GM21515 (cell line): Measurements from ENCODE around the gene CDKAL1.

ENCODE experiments used
- ATAC-seq: cut with Tn5 transposase; IDR thresholded peaks from one replicate; pipeline ENCODE4 v1.9.1; 2021; ENCODE audit not compliant: unreplicated experiment

CDKAL1 gene

GRCh38 chr6:20670750-20671149, 136.5 kb downstream of the CDKAL1 start:
- ATAC-seq = no peak

DNA sequence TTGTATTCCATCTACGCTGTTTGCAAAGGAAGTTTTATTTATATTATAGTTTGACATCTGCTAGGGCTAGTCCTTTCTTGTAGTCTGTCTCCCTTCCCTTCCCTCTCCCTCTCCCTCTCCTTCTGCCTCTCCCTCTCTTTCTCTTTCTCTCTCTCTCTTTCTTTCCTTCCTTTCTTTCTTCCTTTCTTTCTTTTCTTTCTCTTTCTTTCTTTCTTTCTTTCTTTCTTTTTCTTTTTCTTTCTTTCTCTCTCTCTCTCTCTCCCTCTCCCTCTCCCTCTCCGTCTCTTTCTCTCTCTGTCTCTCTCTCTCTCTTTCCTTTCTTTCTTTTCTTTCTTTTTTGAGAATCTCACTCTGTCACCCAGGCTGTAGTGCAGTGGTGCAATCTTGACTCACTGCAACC, 137.8 kb downstream of the CDKAL1 start:
- ATAC-seq = no peak

- ATAC-seq = no peak
Observed at GRCh38 chr6:20673458-20673857, 139.2 kb downstream of the CDKAL1 start.

DNA sequence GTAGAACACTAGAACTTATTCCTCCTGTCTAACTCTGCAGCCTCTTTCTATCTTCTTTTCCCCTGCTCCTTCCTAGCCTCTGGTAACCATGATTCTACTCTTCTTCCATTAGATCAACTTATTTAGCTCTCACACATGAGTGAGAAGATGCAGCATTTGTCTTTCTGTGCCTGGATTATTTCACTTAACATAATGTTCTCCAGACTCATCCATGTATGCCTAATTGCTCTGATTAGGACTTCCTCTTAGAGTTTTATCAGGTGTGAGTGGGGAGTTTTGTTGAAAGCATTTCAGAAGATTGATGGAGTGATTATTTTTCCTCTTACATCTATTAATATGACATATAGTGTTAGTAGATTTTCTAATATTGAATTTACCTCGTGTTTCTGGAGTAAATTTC, 140.4 kb downstream of the CDKAL1 start:
- no peak for ATAC-seq

DNA sequence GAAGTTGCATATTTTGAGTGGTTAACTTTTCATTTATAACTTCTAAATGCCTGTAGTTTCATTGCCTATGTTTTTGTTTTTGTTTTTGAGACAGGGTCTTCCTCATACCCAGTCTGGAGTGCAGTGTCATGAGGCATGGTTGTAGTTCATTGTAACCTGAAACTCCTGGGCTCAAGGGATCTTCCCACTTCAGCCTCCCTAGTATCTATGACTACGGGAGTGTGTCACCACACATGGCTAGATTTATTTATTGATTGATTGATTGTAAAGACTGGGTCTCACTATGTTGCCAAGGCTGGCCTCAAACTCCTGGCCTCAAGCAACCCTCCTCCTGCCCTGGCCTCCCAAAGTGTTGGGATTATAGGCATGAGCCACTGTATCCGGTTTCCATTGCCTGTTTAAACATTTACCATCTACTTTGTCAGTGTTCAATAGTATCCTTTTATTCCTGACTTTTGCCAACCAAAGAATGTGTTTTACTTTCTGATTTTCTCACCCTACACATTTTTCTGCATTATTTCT, 144.6 kb downstream of the CDKAL1 start:
- no peak for ATAC-seq

DNA sequence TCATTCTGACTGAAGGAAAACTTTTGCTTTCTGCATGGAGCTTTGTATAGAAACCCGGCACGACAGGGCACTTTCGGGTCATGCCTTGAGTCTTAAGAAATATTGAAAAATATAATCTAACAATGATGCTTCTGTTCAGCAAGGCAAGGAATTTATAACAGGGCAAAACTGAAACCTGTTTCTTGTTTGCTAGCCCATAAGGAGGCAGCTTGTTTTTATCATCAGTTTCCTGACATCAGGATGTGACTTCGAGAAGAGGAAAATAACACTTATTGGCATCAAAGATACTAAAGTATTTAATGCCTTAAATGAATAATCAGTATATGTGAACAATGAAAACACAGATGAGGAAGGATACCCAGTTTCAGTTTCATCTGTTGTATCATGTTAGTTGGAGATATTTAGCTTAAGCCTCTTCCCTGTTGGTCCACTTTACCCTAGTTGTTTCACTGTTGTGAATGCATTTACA, 146.5 kb downstream of the CDKAL1 start:
- peak; percentile 65 for ATAC-seq

DNA sequence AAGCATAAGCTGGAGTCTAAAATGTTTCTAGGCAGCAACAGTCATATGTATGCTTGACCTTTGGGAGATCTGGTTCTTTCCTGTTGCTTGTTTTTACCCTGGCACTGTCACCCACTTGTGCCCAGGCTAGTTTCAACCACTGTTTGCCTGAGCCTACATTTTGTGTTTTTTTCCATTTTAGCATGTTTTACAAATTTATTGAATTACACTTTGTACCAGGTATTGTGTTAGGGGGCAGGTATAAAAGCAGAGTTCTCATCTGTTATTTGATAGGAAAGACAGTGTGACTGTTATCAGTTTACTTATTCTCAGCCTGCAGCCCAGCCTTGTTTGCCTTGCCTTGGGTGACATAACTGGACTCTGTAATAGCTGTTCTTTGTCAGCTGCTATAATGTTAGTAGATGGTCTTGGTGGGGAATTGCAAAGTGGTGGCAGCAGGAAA, 147.0 kb downstream of the CDKAL1 start:
- ATAC-seq = peak; percentile 27

- no peak for ATAC-seq
Observed at GRCh38 chr6:20684474-20684873, 150.2 kb downstream of the CDKAL1 start.

DNA sequence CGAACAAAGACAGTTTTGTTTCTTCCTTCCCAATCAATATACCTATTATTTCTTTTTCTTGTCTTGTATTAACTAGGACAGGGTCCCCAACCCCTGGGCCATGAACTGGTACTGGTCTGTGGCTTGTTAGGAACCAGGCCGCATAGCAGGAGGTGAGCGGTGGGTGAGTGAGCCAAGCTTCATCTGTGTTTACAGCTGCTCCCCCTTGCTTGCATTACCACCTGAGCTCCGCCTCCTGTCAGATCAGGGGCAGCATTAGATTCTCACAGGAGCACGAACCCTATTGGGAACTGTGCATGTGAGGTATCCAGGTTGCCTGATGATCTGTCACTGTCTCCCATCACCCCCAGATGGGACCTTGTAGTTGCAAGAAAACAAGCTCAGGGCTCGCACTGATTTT, 151.9 kb downstream of the CDKAL1 start:
- no peak for ATAC-seq

DNA sequence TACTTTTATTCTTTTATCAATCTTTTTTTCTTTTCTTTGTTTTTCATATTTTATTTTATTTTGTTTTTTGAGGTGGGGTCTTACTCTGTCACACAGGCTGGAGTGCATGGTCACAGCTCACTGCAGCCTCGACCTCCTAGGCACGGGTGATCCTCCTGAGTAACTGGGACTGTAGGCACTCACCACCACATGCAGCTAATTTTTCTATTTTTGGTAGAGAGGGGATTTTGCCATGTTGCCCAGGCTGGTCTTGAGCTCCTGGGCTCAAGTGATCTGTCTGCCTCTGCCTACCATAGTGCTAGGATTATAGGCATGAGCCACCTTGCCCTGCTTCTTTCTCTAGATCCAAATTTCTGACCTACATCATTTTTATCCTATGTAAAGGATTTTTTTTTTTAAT, 153.2 kb downstream of the CDKAL1 start:
- no peak for ATAC-seq

DNA sequence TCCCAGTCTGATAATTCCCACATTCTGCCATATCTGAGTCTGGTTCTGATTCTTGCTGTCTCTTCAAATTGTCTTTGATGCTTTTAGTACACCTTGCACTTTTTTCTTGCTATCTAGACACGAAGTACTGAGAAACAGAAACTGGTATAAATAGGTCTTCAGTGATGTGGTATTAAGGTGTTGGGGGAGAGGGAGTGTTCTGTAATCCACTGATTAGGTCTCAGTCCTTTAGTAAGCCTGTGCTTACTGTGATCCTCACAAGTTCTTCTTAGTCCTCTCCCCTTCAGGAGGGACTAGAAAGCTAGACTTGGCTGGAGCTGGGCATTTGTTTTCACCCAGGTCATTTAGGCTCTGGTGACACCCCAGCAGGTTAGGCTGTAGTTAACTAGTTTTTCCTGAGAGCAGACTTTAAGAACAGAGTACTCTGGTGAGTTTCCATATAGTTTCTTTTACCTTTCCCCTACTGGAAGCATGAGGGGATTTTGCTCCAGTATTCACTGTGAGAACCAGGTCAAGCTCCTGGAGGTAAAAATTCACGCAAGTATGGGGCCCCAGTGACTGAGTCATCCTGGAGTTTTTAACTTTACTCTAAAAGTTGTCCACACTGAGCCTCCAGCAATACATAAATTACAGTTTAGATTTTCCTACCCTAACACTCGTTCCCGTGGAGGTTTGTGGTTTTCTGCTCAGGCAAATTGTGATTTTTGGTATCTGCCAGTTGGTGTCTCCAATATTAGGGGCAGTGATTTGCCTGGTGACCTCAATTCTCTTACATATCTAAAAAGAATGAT, 154.6 kb downstream of the CDKAL1 start:
- peak; percentile 93 for ATAC-seq

GRCh38 chr6:20691185-20691584, 156.9 kb downstream of the CDKAL1 start:
- no peak for ATAC-seq

DNA sequence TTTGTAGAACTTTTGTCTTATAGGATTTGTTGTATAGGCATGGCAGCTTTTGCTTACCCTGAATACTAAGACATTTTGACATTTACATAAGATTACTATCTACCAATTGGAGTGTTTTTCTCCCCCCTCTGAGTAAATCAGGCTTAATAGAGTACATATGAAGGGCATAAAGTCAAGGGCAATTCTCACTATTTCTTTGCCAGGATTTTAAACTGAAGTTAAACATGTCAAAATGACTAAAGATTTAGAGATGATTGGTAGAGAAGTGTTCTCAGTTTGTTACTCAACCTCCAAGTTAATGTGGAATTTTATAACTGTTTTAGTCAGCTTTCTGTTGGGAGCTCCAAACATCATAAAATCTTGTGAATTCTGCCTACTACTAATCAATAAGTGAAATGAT, 157.8 kb downstream of the CDKAL1 start:
- ATAC-seq = no peak

DNA sequence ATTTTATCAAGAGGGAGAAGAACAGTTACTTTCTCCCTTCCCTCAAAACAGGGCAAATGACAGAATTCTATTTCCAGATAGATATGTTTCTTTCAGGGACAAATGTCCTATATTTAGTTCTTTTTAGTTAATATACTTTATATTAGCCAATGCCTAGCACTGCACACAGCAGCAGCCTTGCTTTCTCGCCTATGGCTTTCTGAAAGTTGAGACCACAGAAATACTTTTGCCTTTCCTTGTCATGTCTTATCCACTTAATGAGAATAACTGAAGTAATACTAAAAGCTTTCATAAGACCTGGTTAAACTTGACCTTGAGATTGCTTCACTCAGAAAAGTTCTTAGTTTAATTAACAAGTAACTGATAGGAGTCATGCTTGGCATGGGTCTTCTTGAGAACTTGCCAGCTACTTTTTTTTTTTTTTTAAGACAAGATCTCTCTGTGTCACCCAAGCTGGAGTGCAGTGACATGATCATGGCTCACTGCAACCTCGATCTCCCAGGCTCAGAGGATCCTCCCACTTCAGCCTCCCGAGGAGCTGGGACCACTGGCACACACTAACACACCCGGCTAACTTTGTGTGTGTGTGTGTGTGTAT, 159.3 kb downstream of the CDKAL1 start:
- no peak for ATAC-seq

GRCh38 chr6:20696676-20697075, 162.4 kb downstream of the CDKAL1 start:
- no peak for ATAC-seq

GRCh38 chr6:20698675-20699074, 164.4 kb downstream of the CDKAL1 start:
- no peak for ATAC-seq

- no peak for ATAC-seq
Observed at GRCh38 chr6:20699402-20699801, 165.1 kb downstream of the CDKAL1 start.

- ATAC-seq = no peak
Observed at GRCh38 chr6:20700375-20700774, 166.1 kb downstream of the CDKAL1 start.

- no peak for ATAC-seq
Observed at GRCh38 chr6:20702366-20702765, 168.1 kb downstream of the CDKAL1 start.

- ATAC-seq = no peak
Observed at GRCh38 chr6:20703049-20703448, 168.8 kb downstream of the CDKAL1 start.

DNA sequence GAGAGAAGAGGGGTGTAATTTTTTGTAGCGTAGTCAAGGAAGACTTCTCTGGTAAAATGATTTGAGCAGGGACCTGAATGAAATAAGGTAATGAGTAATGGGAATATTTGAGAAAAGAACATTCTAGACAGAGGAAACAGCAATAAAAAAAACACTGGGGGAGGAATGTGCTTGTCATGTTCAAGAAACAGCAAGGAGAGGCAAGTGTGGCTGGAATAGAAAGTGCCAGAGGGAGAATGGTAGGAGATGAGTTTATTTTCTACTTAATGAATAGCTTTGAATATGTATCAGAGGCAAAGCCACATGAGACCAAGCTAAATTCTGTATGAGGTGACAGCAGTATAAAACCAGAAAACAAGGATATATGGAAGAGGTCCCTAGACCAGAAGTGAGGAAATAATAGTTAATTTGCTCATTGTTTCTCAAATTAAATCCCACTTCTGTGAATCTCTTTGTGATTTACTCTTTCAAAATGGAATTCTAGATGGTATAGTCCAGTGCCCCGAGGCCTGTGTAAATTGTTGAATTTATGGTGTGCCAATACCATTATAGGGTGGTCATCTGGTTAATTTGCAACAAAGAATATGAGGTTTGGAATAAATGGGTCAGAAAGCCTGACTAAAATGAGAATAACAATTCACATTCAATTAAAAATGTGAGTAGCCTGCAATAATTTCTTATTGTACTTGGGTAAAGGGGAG, 170.2 kb downstream of the CDKAL1 start:
- no peak for ATAC-seq

GRCh38 chr6:20705741-20706140, 171.5 kb downstream of the CDKAL1 start:
- ATAC-seq = peak; percentile 53
